Dendritic cell treated with granulocyte-macrophage colony-stimulating factor and Interleukin-4, amounts not matched to agents 40 ng/mL and 50 ng/mL, for 4 days (primary cell): Measurements from ENCODE around the gene AEBP1.
"Not testable (repeated sequence)": the region's sequence is repeated elsewhere in the genome, so short reads cannot be mapped to it uniquely, and the experiment has no call there.

Experiments used
- H3K27ac Mint-ChIP-seq: one replicate; pipeline ENCODE4 v1.8.0; 2022; ENCODE audit warnings: mild to moderate bottlenecking, mixed read lengths
- H3K27me3 Mint-ChIP-seq: one replicate; pipeline ENCODE4 v1.8.0; 2022; ENCODE audit warnings: mild to moderate bottlenecking, mixed read lengths
- H3K36me3 Mint-ChIP-seq: one replicate; pipeline ENCODE4 v1.8.0; 2022; ENCODE audit warnings: low read depth, mixed read lengths
- H3K4me1 Mint-ChIP-seq: one replicate; pipeline ENCODE4 v1.8.0; 2022; ENCODE audit warnings: low read depth, mixed read lengths
- H3K4me3 Mint-ChIP-seq: one replicate; pipeline ENCODE4 v1.8.0; 2022; ENCODE audit warnings: mild to moderate bottlenecking, moderate library complexity, mixed read lengths
- H3K9me3 Mint-ChIP-seq: one replicate; pipeline ENCODE4 v1.8.0; 2022; ENCODE audit warnings: mixed read lengths
- intact Hi-C: fragments of 100-400 bp; cut with micrococcal nuclease; formaldehyde crosslinking; loops from one replicate; pipeline ENCODE4 v1.15.0; 2022

Gene AEBP1

DNA sequence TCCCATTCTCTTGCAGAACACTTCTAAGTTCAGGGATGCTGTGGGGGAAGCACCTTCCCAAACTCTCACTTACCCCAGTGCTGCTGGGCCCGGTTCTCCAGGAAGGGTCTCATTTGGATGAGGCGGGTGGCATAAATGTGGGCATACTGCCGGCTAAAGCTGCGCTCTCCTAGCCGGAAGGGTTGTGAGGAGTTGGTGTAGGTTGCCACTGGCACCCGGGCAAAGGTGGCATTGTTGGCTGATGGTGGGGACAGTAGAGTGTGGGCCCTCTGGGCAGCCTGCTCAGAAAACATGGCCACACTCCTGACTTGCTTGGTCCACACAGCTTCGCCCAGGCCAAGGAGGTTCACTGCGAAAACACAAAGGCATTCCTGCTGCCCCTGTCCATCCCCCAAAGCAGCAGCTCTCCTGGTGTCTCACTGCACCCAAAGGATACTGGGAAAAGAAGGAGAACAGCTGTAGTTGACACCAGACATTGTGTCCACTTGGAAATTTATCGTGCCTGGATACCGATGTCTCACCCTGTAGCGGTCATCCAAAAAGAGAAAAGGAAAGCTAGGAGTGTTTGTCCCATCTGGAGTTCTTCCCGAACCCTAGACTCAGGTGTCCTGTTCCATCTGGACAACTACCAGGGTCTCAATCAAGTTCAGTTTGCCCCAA, 17.7 kb downstream of the AEBP1 start:
- H3K27ac Mint-ChIP-seq = no peak overlapping the region
- peaks cover 31% of the 10 kb centered on the region for H3K4me1 Mint-ChIP-seq
- peaks cover 45% of the 10 kb centered on the region for H3K36me3 Mint-ChIP-seq
- intact Hi-C loops = no loop called here
- peaks cover 3% of the 10 kb centered on the region for H3K27me3 Mint-ChIP-seq
- H3K4me3 Mint-ChIP-seq = no peak overlapping the region
- no peaks in the 10 kb centered on the region for H3K9me3 Mint-ChIP-seq

DNA sequence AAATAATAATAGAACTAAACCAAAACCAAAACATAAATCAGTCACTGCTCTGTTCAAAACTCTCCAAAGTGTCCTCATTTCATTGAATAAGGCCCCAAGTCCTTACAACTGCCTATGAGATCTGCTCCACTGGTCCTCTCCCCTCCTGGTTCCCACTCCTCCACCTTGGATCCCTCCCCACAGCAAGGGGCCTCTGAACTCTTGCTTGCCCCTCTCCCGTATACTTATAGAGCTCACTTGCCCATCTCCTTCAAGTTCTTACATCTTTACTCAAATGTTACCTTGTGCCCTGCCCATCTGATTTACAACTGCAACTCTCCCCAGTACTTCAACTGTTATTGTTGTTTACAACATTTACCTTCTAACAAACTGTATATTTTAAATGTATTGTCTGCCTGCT, 18.4 kb downstream of the AEBP1 start:
- Mint-ChIP-seq H3K27ac (peak overlapping the region; percentile 77), H3K4me3 (peak overlapping the region; percentile 65), H3K4me1 (peaks cover 34% of the 10 kb centered on the region), H3K9me3 (no peaks in the 10 kb centered on the region), H3K27me3 (peaks cover 3% of the 10 kb centered on the region), H3K36me3 (peaks cover 38% of the 10 kb centered on the region)
- intact Hi-C loops = no loop called here

DNA sequence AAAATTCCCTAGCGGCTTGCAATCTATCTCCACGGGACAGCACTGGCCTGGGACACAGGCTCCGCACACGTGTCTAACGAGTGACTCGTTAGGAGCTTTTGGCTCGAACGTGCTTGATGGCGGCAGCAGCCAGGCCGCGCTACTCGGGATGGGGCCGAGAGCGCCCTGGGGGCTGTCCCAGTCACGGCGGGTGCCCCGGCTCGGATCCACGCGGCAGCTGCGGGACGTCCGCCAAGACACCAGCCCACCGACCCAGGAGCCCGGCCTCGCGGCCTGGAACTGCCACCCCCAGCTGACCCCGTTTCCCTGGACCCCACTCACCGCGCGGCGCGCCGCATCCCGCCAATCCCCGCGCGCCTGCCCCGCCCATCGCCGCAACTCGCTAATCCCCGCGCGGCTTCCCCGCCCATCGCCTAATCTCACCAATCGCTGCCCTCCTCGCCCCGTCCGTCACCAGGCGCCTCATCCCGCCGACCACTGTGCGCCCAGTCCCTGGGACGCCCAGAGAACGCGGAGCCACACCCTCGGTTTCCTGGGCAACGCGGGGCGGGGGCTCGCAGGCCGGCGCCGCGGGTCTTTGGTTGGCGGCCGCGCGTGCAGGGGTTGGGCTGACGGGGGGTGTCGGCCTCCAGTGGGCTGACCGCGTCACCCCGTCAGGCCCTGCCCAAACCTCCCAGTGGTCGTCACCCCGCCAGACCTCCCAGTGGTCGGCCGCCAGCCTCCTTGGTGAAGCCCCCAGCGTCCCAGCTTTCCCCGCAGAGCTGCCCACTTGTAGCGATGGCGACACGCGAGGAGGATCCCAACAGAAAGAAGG, 19.3 kb downstream of the AEBP1 start, which contains the start of gene POLD2:
Gene POLD2 (minus strand): TSS at position 359 of the 814 bp plus-strand sequence. CDS start 1,495 bp downstream, outside the sequence.
- no peaks in the 10 kb centered on the region for H3K9me3 Mint-ChIP-seq
- intact Hi-C loops = loop anchor here (1.0 to 2.0 kb wide), 2 partner anchors 41 to 77 kb away; partner anchors contain the start of genes POLM and YKT6
- peaks cover 39% of the 10 kb centered on the region for H3K4me1 Mint-ChIP-seq
- peak within 1 kb of the TSS; percentile 73 for H3K4me3 Mint-ChIP-seq
- H3K36me3 Mint-ChIP-seq = peaks cover 30% of the 10 kb centered on the region
- peaks cover 3% of the 10 kb centered on the region for H3K27me3 Mint-ChIP-seq
- peak within 1 kb of the TSS; percentile 77 for H3K27ac Mint-ChIP-seq

DNA sequence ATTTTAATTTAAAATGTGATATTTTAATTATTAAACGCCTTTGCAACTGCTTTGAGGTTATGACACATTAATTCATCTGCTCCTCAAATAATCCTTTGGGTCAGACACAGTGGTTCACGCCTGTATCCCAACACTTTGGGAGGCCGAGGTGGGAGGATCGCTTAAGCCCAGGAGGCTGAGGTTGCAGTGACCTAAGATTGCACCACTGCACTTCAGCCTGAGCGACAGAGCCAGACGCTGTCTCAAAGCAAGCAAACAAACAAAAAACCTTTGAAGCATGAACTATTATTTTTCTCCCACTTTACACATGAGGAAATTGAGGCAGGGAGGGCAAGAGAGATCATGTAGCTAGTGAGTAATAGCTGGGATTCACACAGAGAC, 20.7 kb downstream of the AEBP1 start:
- H3K4me3 Mint-ChIP-seq = no peak overlapping the region
- peaks cover 15% of the 10 kb centered on the region for H3K36me3 Mint-ChIP-seq
- intact Hi-C loops = loop anchor here (2.0 kb wide), 1 partner anchor 76 kb away; the partner anchor contains the start of gene YKT6
- peaks cover 3% of the 10 kb centered on the region for H3K27me3 Mint-ChIP-seq
- no peak overlapping the region for H3K27ac Mint-ChIP-seq
- no peaks in the 10 kb centered on the region for H3K9me3 Mint-ChIP-seq
- peaks cover 34% of the 10 kb centered on the region for H3K4me1 Mint-ChIP-seq

DNA sequence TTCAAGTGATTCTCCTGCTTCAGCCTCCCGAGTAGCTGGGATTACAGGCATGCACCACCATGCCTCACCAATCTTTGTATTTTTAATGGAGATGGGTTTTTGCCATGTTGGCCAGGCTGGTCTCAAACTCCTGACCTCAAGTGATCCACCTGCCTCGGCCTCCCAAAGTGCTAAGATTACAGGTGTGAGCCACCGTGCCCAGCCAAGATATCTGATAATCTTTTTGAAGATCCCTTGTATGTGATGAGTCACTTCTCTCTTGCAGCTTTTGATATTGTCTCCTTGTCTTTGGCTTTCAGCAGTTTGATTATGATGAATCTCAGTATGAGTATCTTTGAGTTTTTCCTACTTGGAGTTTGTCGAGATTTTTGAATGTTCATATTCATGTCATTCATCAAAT, 22.4 kb downstream of the AEBP1 start:
- intact Hi-C loops = not testable (repeated sequence)
- peaks cover 28% of the 10 kb centered on the region for H3K4me1 Mint-ChIP-seq

DNA sequence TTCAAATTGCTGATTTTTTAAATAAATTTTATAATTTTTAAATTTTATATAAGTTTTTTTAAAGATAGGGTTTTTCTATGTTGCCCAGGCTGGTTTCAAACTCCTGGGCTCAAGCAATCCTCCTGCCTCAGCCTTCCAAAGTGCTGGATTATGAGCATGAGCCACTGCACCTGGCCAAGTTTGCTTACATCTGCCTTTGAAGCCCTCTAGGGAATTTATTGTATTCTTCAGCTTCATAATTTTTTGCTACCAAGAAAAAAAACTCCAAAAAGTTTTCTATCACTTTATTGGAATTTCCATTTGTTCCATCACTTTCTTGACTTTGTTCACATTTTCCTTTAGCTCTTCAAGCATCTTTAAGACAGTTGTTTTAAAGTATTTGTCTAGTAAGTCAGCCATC, 23.0 kb downstream of the AEBP1 start:
- Mint-ChIP-seq H3K4me3 (no peak overlapping the region), H3K27ac (no peak overlapping the region), H3K27me3 (peaks cover 3% of the 10 kb centered on the region), H3K4me1 (peaks cover 24% of the 10 kb centered on the region), H3K36me3 (no peaks in the 10 kb centered on the region), H3K9me3 (no peaks in the 10 kb centered on the region)
- intact Hi-C loops = no loop called here

More for the DNA sequence above, 22.4 kb downstream of the AEBP1 start:
- not testable (repeated sequence) for H3K9me3 Mint-ChIP-seq, H3K36me3 Mint-ChIP-seq, H3K27ac Mint-ChIP-seq, H3K4me3 Mint-ChIP-seq, H3K27me3 Mint-ChIP-seq

DNA sequence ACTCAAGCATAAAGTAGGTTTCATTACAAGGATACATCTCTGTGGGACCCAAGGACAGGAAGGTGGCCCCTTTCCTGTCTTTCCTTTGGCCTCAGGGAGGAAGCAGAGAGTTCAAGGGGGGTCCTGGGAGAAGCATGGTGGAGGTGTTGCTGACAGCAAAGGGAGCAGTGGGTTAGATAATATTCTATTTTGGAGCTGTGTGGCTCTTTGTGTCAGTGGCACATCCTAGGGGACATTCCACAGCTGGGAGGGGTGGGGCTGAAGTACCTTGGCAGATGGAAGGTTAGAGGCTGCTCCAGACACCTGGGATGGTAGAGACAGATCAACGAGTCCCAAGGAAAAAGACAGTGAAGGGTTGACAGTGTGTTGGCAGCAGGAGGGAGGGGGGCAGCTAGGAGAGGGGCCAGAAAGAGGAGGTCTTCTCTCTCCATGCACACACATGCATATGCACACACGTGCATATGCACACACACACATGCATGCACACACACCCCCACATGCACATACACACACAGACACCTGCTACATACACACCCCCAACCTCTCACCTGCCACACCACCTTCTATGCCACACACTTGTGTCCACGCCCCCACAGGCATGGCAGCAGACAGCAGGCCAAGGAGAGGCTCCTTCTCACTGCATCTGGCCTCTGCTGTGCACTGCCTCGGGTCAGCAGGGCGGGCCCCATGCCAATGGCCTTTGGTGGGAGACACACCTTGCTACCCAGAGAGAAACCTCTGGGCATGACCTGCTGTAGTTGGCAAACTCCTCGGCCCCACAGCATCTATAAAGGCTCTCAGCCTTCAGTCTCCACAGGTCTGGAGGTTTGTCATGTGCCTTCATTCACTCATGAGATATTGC, 24.8 kb downstream of the AEBP1 start:
- no peak overlapping the region for H3K4me3 Mint-ChIP-seq
- H3K27ac Mint-ChIP-seq = no peak overlapping the region
- intact Hi-C loops = no loop called here
- H3K4me1 Mint-ChIP-seq = peaks cover 13% of the 10 kb centered on the region
- no peaks in the 10 kb centered on the region for H3K9me3 Mint-ChIP-seq
- H3K27me3 Mint-ChIP-seq = peaks cover 2% of the 10 kb centered on the region
- H3K36me3 Mint-ChIP-seq = no peaks in the 10 kb centered on the region

DNA sequence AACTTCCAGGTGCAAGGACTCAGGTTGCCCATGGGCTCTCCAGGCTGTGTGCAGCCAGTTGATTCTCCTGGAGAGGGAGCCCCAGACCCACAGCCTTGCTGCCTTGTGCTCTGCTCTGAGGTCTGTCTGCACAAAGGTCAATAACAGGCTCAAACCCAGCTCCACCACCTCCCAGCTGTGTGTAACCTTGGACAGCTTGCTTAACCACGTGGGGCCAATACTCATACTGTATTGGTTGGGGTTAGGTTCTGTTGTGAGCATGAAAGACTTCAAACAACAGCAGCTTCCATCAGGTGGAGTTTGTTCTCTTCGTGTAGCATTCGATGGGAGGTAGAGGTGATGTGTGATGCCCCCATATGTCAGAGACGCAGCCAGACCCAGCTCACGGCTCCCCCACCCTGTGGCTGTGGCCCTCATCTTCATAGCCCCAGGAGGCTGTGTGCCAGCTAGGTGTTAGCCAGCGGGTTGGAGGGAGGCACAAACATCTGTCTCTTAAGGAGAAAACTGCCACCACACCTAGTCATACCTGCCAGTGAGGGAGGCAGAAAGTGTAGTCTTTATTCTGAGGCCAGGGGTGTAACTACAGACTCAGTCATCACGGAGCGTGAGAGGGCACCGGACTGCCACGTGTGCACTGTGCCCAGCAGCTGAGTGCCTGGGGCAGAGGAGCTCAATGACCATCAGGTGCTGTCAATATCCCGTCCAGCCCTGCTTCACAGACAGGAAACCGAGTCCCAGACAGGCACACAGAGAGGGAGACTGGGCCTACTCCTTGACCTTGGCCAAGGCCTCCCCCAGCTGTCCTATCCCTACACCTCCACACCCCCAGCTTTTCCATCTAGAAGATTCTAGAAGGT, 27.3 kb downstream of the AEBP1 start:
- no peak overlapping the region for H3K4me3 Mint-ChIP-seq
- H3K36me3 Mint-ChIP-seq = no peaks in the 10 kb centered on the region
- no peak overlapping the region for H3K27ac Mint-ChIP-seq
- peaks cover 9% of the 10 kb centered on the region for H3K4me1 Mint-ChIP-seq
- intact Hi-C loops = no loop called here
- no peaks in the 10 kb centered on the region for H3K27me3 Mint-ChIP-seq
- H3K9me3 Mint-ChIP-seq = no peaks in the 10 kb centered on the region

DNA sequence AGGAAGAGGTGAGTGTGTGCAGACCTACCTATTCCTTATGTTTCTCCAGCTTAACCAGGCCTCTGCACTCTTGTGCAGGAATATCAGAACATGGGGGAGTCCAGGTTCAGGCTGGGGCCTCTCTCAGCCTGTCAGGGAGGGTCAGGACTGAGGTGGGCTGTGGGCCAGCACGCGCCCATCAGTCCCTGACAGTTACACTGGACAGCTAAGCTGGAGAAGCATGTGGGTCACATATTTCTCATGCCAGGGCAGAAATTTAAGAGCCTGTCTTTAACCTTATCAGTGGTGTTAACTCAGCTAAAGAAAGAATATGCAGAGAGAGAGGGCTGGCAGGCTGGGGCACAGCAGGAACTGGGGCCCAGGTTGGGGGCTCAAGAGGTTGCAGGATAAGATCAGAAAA, 27.9 kb downstream of the AEBP1 start:
- Mint-ChIP-seq H3K4me1 (peaks cover 9% of the 10 kb centered on the region), H3K36me3 (no peaks in the 10 kb centered on the region), H3K27me3 (no peaks in the 10 kb centered on the region), H3K27ac (no peak overlapping the region), H3K9me3 (no peaks in the 10 kb centered on the region), H3K4me3 (no peak overlapping the region)
- intact Hi-C loops = no loop called here

DNA sequence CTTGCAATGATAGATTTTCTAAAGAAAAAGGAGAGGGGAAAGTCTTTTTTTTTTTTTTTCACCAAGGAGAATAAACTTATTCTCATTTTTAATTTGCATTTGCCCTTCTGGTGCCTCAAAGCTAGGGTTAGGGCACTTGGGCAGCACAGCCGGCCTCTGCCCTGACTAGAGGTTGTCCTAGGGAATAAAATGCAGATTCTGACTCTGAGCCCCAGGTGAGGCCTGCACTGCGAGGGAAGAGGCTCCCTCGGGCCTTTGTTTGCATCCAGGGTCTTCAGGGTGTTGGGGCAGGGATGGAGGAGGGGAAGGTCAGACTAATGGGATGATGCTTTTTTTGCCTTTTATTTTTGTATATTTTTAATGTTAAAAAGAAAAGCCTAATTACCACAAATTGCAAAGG, 29.1 kb downstream of the AEBP1 start:
- no peak overlapping the region for H3K27ac Mint-ChIP-seq
- no peak overlapping the region for H3K4me3 Mint-ChIP-seq
- H3K4me1 Mint-ChIP-seq = no peaks in the 10 kb centered on the region
- no peaks in the 10 kb centered on the region for H3K27me3 Mint-ChIP-seq
- intact Hi-C loops = no loop called here
- H3K9me3 Mint-ChIP-seq = no peaks in the 10 kb centered on the region
- H3K36me3 Mint-ChIP-seq = no peaks in the 10 kb centered on the region

DNA sequence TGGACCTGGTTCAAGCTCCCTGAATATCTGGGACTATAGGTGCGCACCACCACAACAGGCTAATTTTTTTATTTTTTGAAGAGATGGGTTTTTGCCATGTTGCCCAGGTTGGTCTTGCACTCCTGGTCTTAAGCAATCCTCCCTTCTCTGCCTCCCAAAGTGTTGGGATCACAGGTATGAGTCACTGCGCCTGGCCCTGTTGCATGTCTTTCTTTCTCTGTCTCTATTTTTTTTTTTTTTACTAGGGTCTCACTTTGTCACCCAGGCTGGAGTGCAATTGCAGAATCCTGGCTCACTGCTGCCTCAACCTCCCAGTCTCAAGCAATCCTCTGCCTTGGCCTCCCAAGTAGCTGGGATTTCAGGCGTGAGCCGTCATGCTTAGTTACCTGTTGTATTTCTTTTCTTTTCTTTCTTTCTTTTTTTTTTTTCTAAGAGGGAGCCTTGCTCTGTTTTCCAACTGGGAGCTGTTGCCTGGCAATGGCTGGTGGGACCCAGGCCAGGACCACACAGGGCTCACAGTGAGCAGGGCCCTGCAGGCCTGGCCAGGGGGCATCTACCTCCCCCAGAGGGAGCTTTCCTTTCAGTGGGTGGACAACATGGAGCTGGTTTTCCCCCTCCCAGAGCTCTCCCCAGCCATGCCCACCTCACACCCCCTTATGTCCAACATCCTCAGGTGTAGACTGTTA, 30.9 kb downstream of the AEBP1 start:
- intact Hi-C loops = no loop called here
- H3K36me3 Mint-ChIP-seq = no peaks in the 10 kb centered on the region
- no peak overlapping the region for H3K27ac Mint-ChIP-seq
- H3K4me3 Mint-ChIP-seq = no peak overlapping the region
- H3K9me3 Mint-ChIP-seq = no peaks in the 10 kb centered on the region
- H3K4me1 Mint-ChIP-seq = no peaks in the 10 kb centered on the region
- H3K27me3 Mint-ChIP-seq = no peaks in the 10 kb centered on the region

DNA sequence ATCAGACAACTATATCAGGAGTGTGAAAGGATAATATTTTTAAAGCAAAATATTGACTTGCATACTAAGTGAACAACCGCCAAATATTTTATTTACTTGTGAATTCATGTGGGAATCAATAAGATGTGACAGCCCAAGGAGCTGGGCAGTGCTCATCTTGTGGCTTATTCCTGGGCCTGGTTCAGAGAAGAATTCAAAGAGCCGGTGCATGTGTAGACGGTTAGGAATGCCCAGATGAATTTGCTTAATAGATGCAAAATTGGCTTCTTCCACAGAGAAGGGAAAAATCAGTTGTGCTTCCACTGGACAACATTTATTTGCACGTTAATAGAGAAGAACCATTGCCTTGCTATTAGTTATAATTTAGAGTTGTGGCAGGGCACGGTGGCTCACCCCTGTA, 32.6 kb downstream of the AEBP1 start:
- Mint-ChIP-seq H3K9me3 (no peaks in the 10 kb centered on the region), H3K27me3 (no peaks in the 10 kb centered on the region), H3K4me3 (no peak overlapping the region)

DNA sequence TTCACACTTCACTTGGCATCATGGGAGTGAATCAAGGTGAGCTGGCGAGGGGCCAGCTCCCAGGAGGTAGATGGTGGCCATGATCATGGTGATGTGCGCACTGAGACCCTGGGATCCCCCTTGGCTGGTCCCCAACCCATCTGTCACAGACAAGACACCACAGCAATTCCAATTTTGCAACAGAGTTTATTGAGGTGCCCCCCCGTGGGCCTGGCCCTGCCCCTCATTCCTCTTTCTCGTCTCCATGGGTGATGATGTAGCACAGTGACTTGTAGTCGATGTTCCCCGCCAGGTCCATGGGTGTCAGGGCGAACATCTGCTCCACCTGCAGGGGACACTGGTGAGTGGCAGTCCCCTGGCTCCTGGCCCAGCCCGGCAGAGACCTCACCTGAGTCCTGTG, 34.6 kb downstream of the AEBP1 start:
- H3K4me3 Mint-ChIP-seq = no peak overlapping the region
- peaks cover 5% of the 10 kb centered on the region for H3K27me3 Mint-ChIP-seq
- no peaks in the 10 kb centered on the region for H3K9me3 Mint-ChIP-seq
- intact Hi-C loops = no loop called here
- H3K36me3 Mint-ChIP-seq = no peaks in the 10 kb centered on the region
- H3K27ac Mint-ChIP-seq = no peak overlapping the region
- no peaks in the 10 kb centered on the region for H3K4me1 Mint-ChIP-seq

More for the DNA sequence above, 32.6 kb downstream of the AEBP1 start:
- no peak overlapping the region for H3K27ac Mint-ChIP-seq
- no peaks in the 10 kb centered on the region for H3K4me1 Mint-ChIP-seq
- intact Hi-C loops = no loop called here
- H3K36me3 Mint-ChIP-seq = no peaks in the 10 kb centered on the region
